Measurements from ENCODE around the gene MIDN.
"Not testable (repeated sequence)": the region's sequence is repeated elsewhere in the genome, so short reads cannot be mapped to it uniquely, and the experiment has no call there.

The MIDN gene

GRCh38 chr19:1248139-1248785 is at the start of gene MIDN:
MIDN (plus strand) TSS chr19:1248583; CDS start chr19:1250297, 1,714 bp downstream.
- peak in 3 of 4 experiments; percentile 40 to 65 (median 62) for DNase-seq

GRCh38 chr19:1199531-1199930 is 48.9 kb upstream of the MIDN start:
- DNase-seq: no peak

GRCh38 chr19:1200614-1201013 is 47.8 kb upstream of the MIDN start:
- not testable (repeated sequence) for DNase-seq

GRCh38 chr19:1205114-1206099 is 43.0 kb upstream of the MIDN start, which contains the start of gene STK11:
STK11 (plus strand) TSS chr19:1205778; CDS start chr19:1206914, 1,136 bp downstream.
- DNase-seq: peak; percentile 98 to 99 (median 99)

- DNase-seq: no peak
Measured at GRCh38 chr19:1206150-1206863, 42.1 kb upstream of the MIDN start.

GRCh38 chr19:1206864-1207450 is 41.4 kb upstream of the MIDN start:
- no peak for DNase-seq

GRCh38 chr19:1208830-1209229 is 39.6 kb upstream of the MIDN start:
- not testable (repeated sequence) for DNase-seq

- DNase-seq: no peak
Measured at GRCh38 chr19:1210227-1210538, 38.2 kb upstream of the MIDN start.

GRCh38 chr19:1211494-1212234 is 36.7 kb upstream of the MIDN start:
- DNase-seq: no peak

- DNase-seq: peak in 1 of 4 experiments; percentile 38
Measured at GRCh38 chr19:1213391-1214286, 34.7 kb upstream of the MIDN start.

GRCh38 chr19:1214299-1214861 is 34.0 kb upstream of the MIDN start:
- no peak for DNase-seq

- no peak for DNase-seq
Measured at GRCh38 chr19:1214862-1215731, 33.3 kb upstream of the MIDN start.

GRCh38 chr19:1216756-1217155 is 31.6 kb upstream of the MIDN start:
- DNase-seq: no peak

GRCh38 chr19:1217366-1217765 is 31.0 kb upstream of the MIDN start:
- DNase-seq: no peak

GRCh38 chr19:1218751-1219567 is 29.4 kb upstream of the MIDN start:
- no peak for DNase-seq

GRCh38 chr19:1219786-1220476 is 28.5 kb upstream of the MIDN start:
- no peak for DNase-seq

GRCh38 chr19:1220477-1220930 is 27.9 kb upstream of the MIDN start:
- DNase-seq: no peak
